Measurements from ENCODE around the gene KISS1R. TPM values are rescaled to one million over a fixed set of nuclear protein-coding genes. Genes with fewer than 3 reads are reported as not detected.

The KISS1R gene
- total RNA-seq, 2 experiments from 2014 or later: 1.5 to 1.6 TPM

GRCh38 chr19:952680-953444, 35.7 kb downstream of the KISS1R start:
- CTCF ChIA-PET: no interaction called here
- DNase-seq (peak in 3 of 14 experiments; percentile 17 to 37 (median 29)), ATAC-seq (ENCODE audit: poor library complexity) (no peak)
- Mint-ChIP-seq H3K9me3 (no peaks in the 10 kb centered on the region), H3K4me1 (ENCODE audit: low read depth) (no peaks in the 10 kb centered on the region), H3K27me3 (no peaks in the 10 kb centered on the region), H3K36me3 (ENCODE audit: low read depth) (no peaks in the 10 kb centered on the region), H3K4me3 (no peak overlapping the region), H3K27ac (no peak overlapping the region)
- TF ChIP-seq CTCF (IDR thresholded peaks at IDR 0.05): no peak
- Histone ChIP-seq H3K9me3 (ENCODE audit: control insufficient read depth in 1 of 2, insufficient read depth in 1 of 2, low read length in 2 of 2) (no peaks in the 10 kb centered on the region), H3K4me3 (ENCODE audit: low read length) (peak overlapping the region; percentile 40), H3K27ac (ENCODE audit: low read depth in 1 of 2, low read length in 2 of 2) (no peak overlapping the region), H3K27me3 (ENCODE audit: control insufficient read depth in 1 of 2, insufficient read depth in 2 of 2, low read length in 2 of 2) (no peaks in the 10 kb centered on the region), H3K4me1 (ENCODE audit: insufficient read depth, low read length) (peaks cover 23% of the 10 kb centered on the region), H3K36me3 (ENCODE audit: insufficient read depth, low read length) (no peaks in the 10 kb centered on the region)
- POLR2A ChIA-PET: no interaction called here
- intact Hi-C loops (cut with DNase I, micrococcal nuclease): no loop called here

- no peak for DNase-seq
- CTCF ChIA-PET: no interaction called here
These were observed 36.5 kb downstream of the KISS1R start for GRCh38 chr19:953445-954271.

DNA sequence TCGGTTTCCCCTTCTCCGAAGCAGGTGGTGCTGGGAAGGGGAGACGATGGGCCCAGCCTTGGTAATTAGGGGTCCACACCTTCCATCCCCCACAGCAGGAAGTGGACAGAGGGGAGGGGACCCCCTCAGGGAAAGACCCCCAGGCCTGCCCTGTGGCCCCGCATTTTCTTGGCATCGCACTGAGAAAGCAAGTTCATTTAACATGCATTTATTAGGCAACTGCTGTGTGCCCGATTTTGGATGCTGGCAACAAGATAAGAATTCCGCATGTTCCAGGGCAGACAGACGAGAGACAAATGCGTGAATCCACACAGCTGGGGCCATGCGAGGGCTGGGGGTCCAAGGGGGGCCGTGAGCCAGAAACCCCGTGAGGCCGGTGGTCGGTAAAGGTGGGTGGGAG, 37.1 kb downstream of the KISS1R start:
- no peaks in the 10 kb centered on the region for H3K27me3 Mint-ChIP-seq
- DNase-seq (no peak), ATAC-seq (ENCODE audit: poor library complexity) (no peak)
- intact Hi-C loops (cut with DNase I, micrococcal nuclease): no loop called here
- CTCF ChIA-PET: no interaction called here
- no peaks in the 10 kb centered on the region for H3K9me3 Mint-ChIP-seq
- no peaks in the 10 kb centered on the region for H3K4me1 Mint-ChIP-seq (ENCODE audit: low read depth)
- H3K4me3 ChIP-seq (ENCODE audit: low read length): no peak overlapping the region
- no peaks in the 10 kb centered on the region for H3K36me3 Mint-ChIP-seq (ENCODE audit: low read depth)
- H3K4me3 Mint-ChIP-seq: no peak overlapping the region
- TF ChIP-seq CTCF (IDR thresholded peaks at IDR 0.05): no peak
- no peaks in the 10 kb centered on the region for H3K27me3 ChIP-seq (ENCODE audit: control insufficient read depth in 1 of 2, insufficient read depth in 2 of 2, low read length in 2 of 2)
- no peaks in the 10 kb centered on the region for H3K9me3 ChIP-seq (ENCODE audit: control insufficient read depth in 1 of 2, insufficient read depth in 1 of 2, low read length in 2 of 2)
- no peak overlapping the region for H3K27ac ChIP-seq (ENCODE audit: low read depth in 1 of 2, low read length in 2 of 2)
- H3K4me1 ChIP-seq (ENCODE audit: insufficient read depth, low read length): peaks cover 23% of the 10 kb centered on the region
- H3K36me3 ChIP-seq (ENCODE audit: insufficient read depth, low read length): no peaks in the 10 kb centered on the region
- H3K27ac Mint-ChIP-seq: no peak overlapping the region
- POLR2A ChIA-PET: no interaction called here

More at GRCh38 chr19:953445-954271, 36.5 kb downstream of the KISS1R start:
- intact Hi-C loops (cut with DNase I, micrococcal nuclease): no loop called here
- no peaks in the 10 kb centered on the region for H3K27me3 ChIP-seq (ENCODE audit: control insufficient read depth in 1 of 2, insufficient read depth in 2 of 2, low read length in 2 of 2)
- H3K9me3 ChIP-seq (ENCODE audit: control insufficient read depth in 1 of 2, insufficient read depth in 1 of 2, low read length in 2 of 2): no peaks in the 10 kb centered on the region
- no peaks in the 10 kb centered on the region for H3K9me3 Mint-ChIP-seq
- no peaks in the 10 kb centered on the region for H3K27me3 Mint-ChIP-seq
- peak overlapping the region; percentile 40 for H3K4me3 ChIP-seq (ENCODE audit: low read length)
- ATAC-seq (ENCODE audit: poor library complexity): no peak
- H3K4me1 ChIP-seq (ENCODE audit: insufficient read depth, low read length): peaks cover 23% of the 10 kb centered on the region
- H3K36me3 ChIP-seq (ENCODE audit: insufficient read depth, low read length): no peaks in the 10 kb centered on the region
- POLR2A ChIA-PET: no interaction called here
- H3K4me3 Mint-ChIP-seq: no peak overlapping the region
- no peaks in the 10 kb centered on the region for H3K36me3 Mint-ChIP-seq (ENCODE audit: low read depth)
- H3K4me1 Mint-ChIP-seq (ENCODE audit: low read depth): no peaks in the 10 kb centered on the region
- H3K27ac Mint-ChIP-seq: no peak overlapping the region
- TF ChIP-seq CTCF (IDR thresholded peaks at IDR 0.05): no peak
- no peak overlapping the region for H3K27ac ChIP-seq (ENCODE audit: low read depth in 1 of 2, low read length in 2 of 2)
